IMR-90 (cell line): Measurements from ENCODE around the gene PGBD4. TPM values are rescaled to one million over a fixed set of nuclear protein-coding genes. Genes with fewer than 3 reads are reported as not detected.

Source experiments
- ATAC-seq: fragments of 200-7000 bp; cut with Tn5 transposase; 2 replicates; pipeline ENCODE4 v1.9.1; 2020; ENCODE audit warnings: low read depth, mild to moderate bottlenecking, moderate library complexity
- BruUV-seq: library from RNA; stranded (reverse); fragments of 400-500 nt; replicated peaks from 2 replicates; lab custom pipeline; 2021; lab: Mats Ljungman, UMichigan
- CTCF ChIA-PET: fragments of 300-600 bp; formaldehyde crosslinking; extraction: SDS; loops from one replicate; lab custom pipeline; 2021; ENCODE audit warnings: antibody characterized with exemption; lab: Yijun Ruan, JAX
- POLR2A ChIA-PET: fragments of 300-600 bp; sonication (Branson Sonifier 250); formaldehyde crosslinking; loops from one replicate; lab custom pipeline; 2022; ENCODE audit warnings: antibody characterized with exemption; ENCODE audit not compliant: unreplicated experiment; lab: Charles Lee
- DNase-seq: peaks from one replicate; pipeline ENCODE4 v3.0.0; 2013
- H2AFZ ChIP-seq: replicated peaks from 2 replicates; pipeline ENCODE3; 2013; ENCODE audit warnings: low read length, mild to moderate bottlenecking; ENCODE audit not compliant: poor library complexity
- H2AK5ac ChIP-seq: 2 replicates; pipeline ENCODE4 v1.6.1; 2013; ENCODE audit warnings: low read depth, low read length, inconsistent platforms
- H2AK9ac ChIP-seq: replicated peaks from 2 replicates; pipeline ENCODE3; 2013; ENCODE audit warnings: mild to moderate bottlenecking, low read depth, low read length, moderate library complexity; ENCODE audit not compliant: poor library complexity
- H2BK120ac ChIP-seq: 2 replicates; pipeline ENCODE4 v1.6.1; 2013; ENCODE audit warnings: low read depth, low read length, inconsistent platforms
- H2BK15ac ChIP-seq: 3 replicates; pipeline ENCODE4 v1.6.1; 2013; ENCODE audit warnings: low read depth, low read length, inconsistent platforms
- H2BK20ac ChIP-seq: 2 replicates; pipeline ENCODE4 v1.6.1; 2013; ENCODE audit warnings: low read depth, mild to moderate bottlenecking, inconsistent platforms, low read length, moderate library complexity
- H2BK5ac ChIP-seq: 2 replicates; pipeline ENCODE4 v1.6.1; 2013; ENCODE audit warnings: mild to moderate bottlenecking, low read depth, low read length, inconsistent platforms; ENCODE audit not compliant: poor library complexity, severe bottlenecking
- H3K14ac ChIP-seq: replicated peaks from 2 replicates; pipeline ENCODE4 v1.6.1; 2013; ENCODE audit warnings: low read depth, low read length, inconsistent platforms
- H3K18ac ChIP-seq: 2 replicates; pipeline ENCODE4 v1.6.1; 2013; ENCODE audit warnings: low read depth, low read length, control low read depth
- H3K23ac ChIP-seq: 2 replicates; pipeline ENCODE4 v1.6.1; 2013; ENCODE audit warnings: low read depth, low read length, inconsistent platforms
- H3K27ac ChIP-seq: 2 replicates; pipeline ENCODE4 v1.5.1; 2013; ENCODE audit warnings: mild to moderate bottlenecking, control low read depth, low read length; ENCODE audit not compliant: insufficient read depth
- H3K27me3 ChIP-seq: 2 replicates; pipeline ENCODE4 v1.6.1; 2013; ENCODE audit warnings: low read length; ENCODE audit not compliant: control insufficient read depth, insufficient read depth
- H3K36me3 ChIP-seq: 2 replicates; pipeline ENCODE4 v1.6.1; 2013; ENCODE audit warnings: low read length, mixed read lengths; ENCODE audit not compliant: control insufficient read depth, insufficient read depth
- H3K4ac ChIP-seq: 2 replicates; pipeline ENCODE4 v1.6.1; 2013; ENCODE audit warnings: low read depth, low read length, inconsistent platforms
- H3K4me1 ChIP-seq: 2 replicates; pipeline ENCODE4 v1.6.1; 2013; ENCODE audit warnings: low read length, mixed read lengths; ENCODE audit not compliant: control insufficient read depth, insufficient read depth
- H3K4me2 ChIP-seq: 2 replicates; pipeline ENCODE4 v1.6.1; 2013; ENCODE audit warnings: low read depth, mild to moderate bottlenecking, control low read depth, low read length, moderate library complexity
- H3K4me3 ChIP-seq: 2 replicates; pipeline ENCODE4 v1.5.1; 2013; ENCODE audit warnings: low read depth, mild to moderate bottlenecking, control low read depth, low read length, moderate library complexity; ENCODE audit not compliant: insufficient read depth
- H3K56ac ChIP-seq: 2 replicates; pipeline ENCODE4 v1.6.1; 2013; ENCODE audit warnings: low read length, inconsistent platforms; ENCODE audit not compliant: insufficient read depth; ENCODE audit errors: extremely low read depth
- H3K79me1 ChIP-seq, 2 experiments: 2 replicates each; pipeline ENCODE4 v1.6.1; 2013; ENCODE audit warnings: low read length in 2 of 2, inconsistent platforms in 1 of 2, low read depth in 1 of 2
- H3K9ac ChIP-seq: 2 replicates; pipeline ENCODE4 v1.6.1; 2013; ENCODE audit warnings: low read depth, low read length, control low read depth
- H3K9me1 ChIP-seq: 2 replicates; pipeline ENCODE4 v1.6.1; 2013; ENCODE audit warnings: low read length, inconsistent platforms; ENCODE audit not compliant: insufficient read depth
- H3K9me3 ChIP-seq: 2 replicates; pipeline ENCODE4 v1.6.1; 2013; ENCODE audit warnings: low read length; ENCODE audit not compliant: control insufficient read depth, insufficient read depth
- H4K20me1 ChIP-seq: 2 replicates; pipeline ENCODE4 v1.6.1; 2013; ENCODE audit warnings: low read length, inconsistent platforms; ENCODE audit not compliant: insufficient read depth
- H4K5ac ChIP-seq: 2 replicates; pipeline ENCODE4 v1.6.1; 2013; ENCODE audit warnings: mild to moderate bottlenecking, low read depth, low read length, control low read depth
- H4K8ac ChIP-seq, 2 experiments: 2 replicates each; pipeline ENCODE4 v1.6.1; 2013; ENCODE audit warnings: low read depth in 2 of 2, low read length in 2 of 2, control low read depth in 1 of 2, inconsistent platforms in 1 of 2
- H4K91ac ChIP-seq: 2 replicates; pipeline ENCODE4 v1.6.1; 2013; ENCODE audit warnings: low read depth, low read length, inconsistent platforms; ENCODE audit not compliant: insufficient read depth
- BHLHE40 ChIP-seq: fragments of 150-350 bp; IDR thresholded peaks from 2 replicates; pipeline ENCODE4 v1.6.1; 2016; ENCODE audit warnings: mild to moderate bottlenecking, low read depth, low read length
- CEBPB ChIP-seq: IDR thresholded peaks from 2 replicates; pipeline ENCODE4 v1.6.1; 2012; ENCODE audit warnings: low read depth, low read length, improper control_type of control experiment
- CHD1 ChIP-seq: IDR thresholded peaks from 2 replicates; pipeline ENCODE4 v1.6.1; 2012; ENCODE audit warnings: low read depth, low read length, improper control_type of control experiment
- CTCF ChIP-seq: conservative IDR thresholded peaks from 2 replicates; pipeline ENCODE4 v1.5.1; 2012; ENCODE audit warnings: mild to moderate bottlenecking, low read depth, low read length, improper control_type of control experiment
- ELK1 ChIP-seq: fragments of 150-350 bp; IDR thresholded peaks from 2 replicates; pipeline ENCODE4 v1.6.1; 2016; ENCODE audit warnings: low read depth, mild to moderate bottlenecking, low read length, moderate library complexity, borderline replicate concordance
- FOS ChIP-seq: fragments of 150-350 bp; IDR thresholded peaks from 2 replicates; pipeline ENCODE4 v1.6.1; 2016; ENCODE audit warnings: low read depth, low read length
- MAFK ChIP-seq: IDR thresholded peaks from 2 replicates; pipeline ENCODE4 v1.6.1; 2012; ENCODE audit warnings: low read depth, low read length, improper control_type of control experiment
- MAZ ChIP-seq: IDR thresholded peaks from 2 replicates; pipeline ENCODE4 v1.6.1; 2012; ENCODE audit warnings: low read depth, mild to moderate bottlenecking, low read length, improper control_type of control experiment, moderate library complexity, borderline replicate concordance
- MXI1 ChIP-seq: IDR thresholded peaks from 2 replicates; pipeline ENCODE4 v1.6.1; 2012; ENCODE audit warnings: low read depth, mild to moderate bottlenecking, low read length, moderate library complexity, borderline replicate concordance
- NFE2L2 ChIP-seq: fragments of 150-350 bp; IDR thresholded peaks from 2 replicates; pipeline ENCODE4 v1.6.1; 2016; ENCODE audit warnings: low read depth, mild to moderate bottlenecking, low read length
- POLR2A ChIP-seq: IDR thresholded peaks from 2 replicates; pipeline ENCODE4 v1.6.1; 2012; ENCODE audit warnings: mild to moderate bottlenecking, low read depth, low read length
- RAD21 ChIP-seq: IDR thresholded peaks from 2 replicates; pipeline ENCODE4 v1.6.1; 2012; ENCODE audit warnings: low read length, improper control_type of control experiment
- RCOR1 ChIP-seq: IDR thresholded peaks from 2 replicates; pipeline ENCODE4 v1.6.1; 2012; ENCODE audit warnings: mild to moderate bottlenecking, low read length, improper control_type of control experiment; ENCODE audit not compliant: insufficient replicate concordance
- RFX5 ChIP-seq: IDR thresholded peaks from 2 replicates; pipeline ENCODE4 v1.8.0; 2012; ENCODE audit warnings: low read depth, mild to moderate bottlenecking, low read length, moderate library complexity
- SMC3 ChIP-seq: fragments of 150-350 bp; IDR thresholded peaks from 2 replicates; pipeline ENCODE4 v1.6.1; 2016; ENCODE audit warnings: low read depth, mild to moderate bottlenecking, antibody characterized with exemption, low read length, moderate library complexity
- USF2 ChIP-seq: fragments of 150-350 bp; IDR thresholded peaks from 2 replicates; pipeline ENCODE4 v1.6.1; 2017; ENCODE audit warnings: mild to moderate bottlenecking, antibody characterized with exemption, low read length, low read depth
- WGBS, 2 experiments: methylation state at CpG; one replicate each; pipeline versions ENCODE4 v1.1.5 to v1.1.7; 2013; ENCODE audit warnings: missing lambda C conversion rate in 2 of 2; ENCODE audit not compliant: insufficient read length in 1 of 2; ENCODE audit errors: extremely low coverage in 2 of 2; 5-methylcytosine and 5-hydroxymethylcytosine counted together
- dilution Hi-C: fragments of 300-500 bp; cut with HindIII; formaldehyde crosslinking; loops from one replicate; pipeline ENCODE4 v1.14.3; 2018; ENCODE audit warnings: low sequenced_read_pairs; ENCODE audit not compliant: unreplicated experiment
- in situ Hi-C: fragments of 300-500 bp; cut with MboI; formaldehyde crosslinking; loops from 3 replicates; pipeline ENCODE4 v1.14.3; 2019; ENCODE audit warnings: low sequenced_read_pairs, inconsistent platforms, mixed read lengths
- intact Hi-C: fragments of 100-400 bp; cut with micrococcal nuclease; formaldehyde crosslinking; loops from 2 replicates; pipeline ENCODE4 v1.10.0; 2022
- polyA plus RNA-seq, 3 experiments: library from polyadenylated mRNA; depleted of rRNA; stranded (reverse); fragments of >200 nt; gene quantifications; 2 replicates each; pipeline ENCODE4 v1.2.3, GENCODE V29; 2012; ENCODE audit warnings: low replicate concordance in 1 of 3
- total RNA-seq: library from RNA; depleted of rRNA; stranded (reverse); fragments of >200 nt; gene quantifications from 2 replicates; pipeline ENCODE4 v1.2.3, GENCODE V29; 2012

PGBD4 gene
- total and polyA plus RNA-seq, 2 of the 4 experiments (the other 2 are of a cell fraction) = 0.89 to 1.3 TPM

GRCh38 chr15:34119291-34119690 is 17.4 kb downstream of the PGBD4 start:
- POLR2A ChIA-PET = no interaction called here
- H3K27ac ChIP-seq = no peak overlapping the region
- CTCF ChIA-PET = interaction anchor here (0.6 to 2.0 kb wide), 2 partner anchors 9 to 937 kb away, joined by 3 to 6 read pairs; no protein-coding TSS in a partner anchor

More at GRCh38 chr15:34119291-34119690, 17.4 kb downstream of the PGBD4 start:
- no peak overlapping the region for H4K5ac ChIP-seq
- dilution Hi-C loops (no loop called here), intact Hi-C loops (no loop called here), in situ Hi-C loops (loop anchor here (25.0 kb wide), 1 partner anchor 468 kb away; the partner anchor contains the start of gene GOLGA8B)
- no peak overlapping the region for H2BK20ac ChIP-seq
- no peak overlapping the region for H2BK5ac ChIP-seq
- BruUV-seq = no TSS peak
- no peak overlapping the region for H2AK5ac ChIP-seq
- no peaks in the 10 kb centered on the region for H3K79me1 ChIP-seq
- H3K9me3 ChIP-seq = no peaks in the 10 kb centered on the region
- H3K56ac ChIP-seq = no peak overlapping the region
- no peak overlapping the region for H3K4me2 ChIP-seq
- H2BK15ac ChIP-seq = no peak overlapping the region
- no CpG with 5 or more reads among the region's 4 CpGs for WGBS, 2 experiments
- H2AK9ac ChIP-seq = no peak overlapping the region
- H3K4me3 ChIP-seq = no peak overlapping the region
- no peak for ATAC-seq
- H3K27me3 ChIP-seq = no peaks in the 10 kb centered on the region
- H3K9me1 ChIP-seq = no peaks in the 10 kb centered on the region
- no peak for TF ChIP-seq SMC3
- TF ChIP-seq NFE2L2 = no peak
- no peak for TF ChIP-seq RFX5
- no peak for TF ChIP-seq BHLHE40
- no peak for TF ChIP-seq FOS
- no peak for TF ChIP-seq MXI1
- no peak for TF ChIP-seq ELK1
- TF ChIP-seq RAD21 = no peak
- TF ChIP-seq CTCF = no peak
- TF ChIP-seq CHD1 = no peak
- TF ChIP-seq POLR2A = no peak
- no peak for TF ChIP-seq RCOR1
- no peak for TF ChIP-seq USF2
- no peak for TF ChIP-seq CEBPB
- no peak for TF ChIP-seq MAZ
- no peak for TF ChIP-seq MAFK
- no peak overlapping the region for H3K9ac ChIP-seq
- no peak overlapping the region for H3K14ac ChIP-seq
- no peak overlapping the region for H3K4ac ChIP-seq
- H4K8ac ChIP-seq = no peak overlapping the region
- no peak for DNase-seq
- H2BK120ac ChIP-seq = no peak overlapping the region
- H3K36me3 ChIP-seq = no peaks in the 10 kb centered on the region
- no peak overlapping the region for H3K23ac ChIP-seq
- H2AFZ ChIP-seq = no peak overlapping the region
- H3K4me1 ChIP-seq = 0 out of 2 replicates have a peak, but pooled peaks cover 1% of the 10 kb centered on the region
- H4K91ac ChIP-seq = no peak overlapping the region
- H3K18ac ChIP-seq = no peak overlapping the region
- peaks cover 5% of the 10 kb centered on the region; the same call in 1 of the 2 replicates for H4K20me1 ChIP-seq
